GM18951 (cell line): Measurements from ENCODE around the gene FNDC3B.

Experiments
- POLR2A ChIP-seq: IDR thresholded peaks from 4 replicates; pipeline ENCODE4 v1.6.1; 2011; ENCODE audit warnings: mild to moderate bottlenecking; ENCODE audit not compliant: insufficient read length, insufficient read depth; ENCODE audit errors: extremely low read depth
- in situ Hi-C: fragments of 300-500 bp; cut with MboI; formaldehyde crosslinking; loops from one replicate; pipeline ENCODE4 v1.12.0; 2022; ENCODE audit warnings: low sequenced_read_pairs, mixed read lengths, inconsistent platforms; ENCODE audit not compliant: unreplicated experiment

Gene FNDC3B

GRCh38 chr3:172176061-172176770, 136.8 kb downstream of the FNDC3B start:
- no peak for TF ChIP-seq POLR2A

DNA sequence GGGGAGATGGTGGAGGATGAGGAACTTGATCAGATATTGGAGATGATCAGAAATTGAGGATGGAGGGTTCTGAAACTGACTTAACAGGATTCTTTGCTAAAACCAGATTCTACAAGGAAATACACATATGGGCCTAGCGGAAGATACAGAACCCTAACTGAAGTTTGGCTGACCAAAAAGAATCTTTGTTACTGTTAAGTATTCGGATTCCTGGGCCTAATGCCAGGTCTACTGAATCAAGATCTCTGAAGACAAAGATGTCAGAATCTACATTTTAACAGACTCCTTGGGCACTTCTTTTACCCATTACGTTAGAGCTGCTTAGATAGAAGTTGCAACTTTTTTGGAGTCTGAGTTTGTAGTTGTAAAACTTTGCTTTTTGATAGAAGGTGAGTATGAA, 137.7 kb downstream of the FNDC3B start:
- no peak for TF ChIP-seq POLR2A
- in situ Hi-C loops = no loop called here

More at GRCh38 chr3:172176061-172176770, 136.8 kb downstream of the FNDC3B start:
- in situ Hi-C loops = no loop called here

- TF ChIP-seq POLR2A = no peak
- in situ Hi-C loops = no loop called here
Measured at GRCh38 chr3:172177803-172178316, 138.5 kb downstream of the FNDC3B start.

GRCh38 chr3:172179680-172180399, 140.5 kb downstream of the FNDC3B start:
- in situ Hi-C loops = no loop called here
- TF ChIP-seq POLR2A = no peak

- in situ Hi-C loops = no loop called here
- TF ChIP-seq POLR2A = no peak
Measured at GRCh38 chr3:172180473-172180872, 141.1 kb downstream of the FNDC3B start.

- TF ChIP-seq POLR2A = no peak
- in situ Hi-C loops = no loop called here
Measured at GRCh38 chr3:172181932-172182586, 142.7 kb downstream of the FNDC3B start.

GRCh38 chr3:172182797-172183196, 143.4 kb downstream of the FNDC3B start:
- TF ChIP-seq POLR2A = no peak
- in situ Hi-C loops = no loop called here

DNA sequence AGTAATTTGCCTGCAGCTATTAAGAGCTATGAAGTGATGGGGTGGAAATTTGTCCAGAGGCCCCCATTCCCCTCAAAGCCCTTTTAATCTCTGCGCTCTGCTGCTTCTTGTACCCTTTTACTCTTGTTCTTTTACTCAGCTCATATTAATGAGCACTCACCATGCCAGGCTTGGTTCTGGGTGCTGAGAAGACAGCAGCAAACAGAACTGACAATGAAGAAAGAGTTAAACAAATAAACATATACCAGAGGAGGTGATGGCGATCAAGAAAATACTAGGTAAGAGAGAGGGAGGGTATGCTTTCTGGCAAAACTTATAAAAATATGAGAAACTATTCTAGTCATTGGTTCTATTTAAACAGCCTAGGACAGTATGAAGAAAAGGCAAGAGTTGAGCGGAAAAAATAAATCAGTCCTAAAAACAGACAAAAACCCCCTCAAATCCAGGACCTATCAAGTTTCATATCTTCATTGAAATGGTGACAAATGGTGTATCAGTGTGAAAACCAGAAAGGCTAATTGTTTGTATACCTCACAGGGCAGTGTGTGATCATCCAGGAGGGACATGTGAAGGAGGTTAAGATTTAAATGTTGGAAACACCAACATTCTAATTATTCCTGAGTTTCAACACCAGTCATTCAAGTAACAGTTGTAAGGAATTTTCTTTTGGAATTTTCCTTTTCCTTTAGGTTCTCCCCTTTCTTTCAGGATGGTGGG, 144.9 kb downstream of the FNDC3B start:
- in situ Hi-C loops = no loop called here
- TF ChIP-seq POLR2A = no peak

GRCh38 chr3:172185907-172186306, 146.5 kb downstream of the FNDC3B start:
- in situ Hi-C loops = no loop called here

GRCh38 chr3:172186607-172187006, 147.2 kb downstream of the FNDC3B start:
- TF ChIP-seq POLR2A = no peak
- in situ Hi-C loops = no loop called here

More at GRCh38 chr3:172185907-172186306, 146.5 kb downstream of the FNDC3B start:
- TF ChIP-seq POLR2A = no peak

- in situ Hi-C loops = no loop called here
- TF ChIP-seq POLR2A = no peak
Measured at GRCh38 chr3:172187511-172187910, 148.1 kb downstream of the FNDC3B start.

DNA sequence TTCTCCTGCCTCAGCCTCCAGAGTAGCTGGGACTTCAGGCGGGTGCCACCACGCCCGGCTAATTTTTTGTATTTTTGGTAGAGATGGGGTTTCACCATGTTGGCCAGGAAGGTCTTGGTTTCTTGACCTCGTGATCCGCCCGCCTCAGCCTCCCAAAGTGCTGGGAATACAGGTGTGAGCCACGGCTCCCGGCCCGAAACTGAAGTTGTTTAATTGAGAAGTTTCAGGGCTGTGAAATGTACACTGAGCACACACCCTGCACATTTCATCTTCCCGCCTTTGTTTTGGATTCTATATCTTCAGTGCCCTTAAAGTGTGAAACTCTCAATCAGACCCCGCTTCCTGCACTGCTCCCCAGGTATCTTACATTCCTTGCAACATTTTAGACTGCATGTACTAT, 149.1 kb downstream of the FNDC3B start:
- no peak for TF ChIP-seq POLR2A
- in situ Hi-C loops = no loop called here

DNA sequence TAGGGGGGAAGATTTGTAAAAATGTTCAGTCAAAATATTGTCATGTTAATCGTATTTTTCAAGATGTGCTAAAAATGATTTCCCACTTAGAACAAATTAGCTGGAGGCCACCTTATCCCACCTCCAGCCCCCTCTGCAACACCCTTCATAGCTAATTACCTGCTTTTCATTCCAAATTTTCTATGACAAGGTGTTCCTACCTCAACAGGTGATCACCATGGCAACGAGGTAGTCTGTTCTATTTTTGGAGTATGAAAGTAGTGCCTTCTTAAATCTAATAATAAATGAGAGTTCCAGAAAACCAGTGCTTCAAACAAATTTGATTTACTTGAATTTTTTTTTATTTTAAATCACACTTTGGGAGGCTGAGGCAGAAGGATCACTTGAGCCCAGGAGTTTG, 149.8 kb downstream of the FNDC3B start:
- TF ChIP-seq POLR2A = no peak
- in situ Hi-C loops = no loop called here
